Measurements from ENCODE around the gene TSR3.

- TF ChIP-seq CTCF (IDR thresholded peaks at IDR 0.05) = peak; percentile 23
- TF ChIP-seq EZH2 (IDR thresholded peaks at IDR 0.05; ENCODE audit: borderline replicate concordance, insufficient read depth, low read depth, low read length, poor library complexity, severe bottlenecking) = no peak
Observed at GRCh38 chr16:1342526-1343427, 8.9 kb downstream of the TSR3 start.

All from B cell (primary cell).